ENCODE data around the gene ZNF32.

GRCh38 chr10:43698156-43698555 lies 49.5 kb upstream of the ZNF32 start:
- TF ChIP-seq EZH2 (IDR thresholded peaks at IDR 0.05; ENCODE audit: borderline replicate concordance, low read length) = no peak
- no peak for TF ChIP-seq CTCF (IDR thresholded peaks at IDR 0.05; ENCODE audit: low read length)
